Small intestine (tissue), 7 donors: Measurements from ENCODE around the gene GYG2. TPM values are rescaled to one million over a fixed set of nuclear protein-coding genes. Genes with fewer than 3 reads are reported as not detected.
"Not testable (repeated sequence)": the region's sequence is repeated elsewhere in the genome, so short reads cannot be mapped to it uniquely, and the experiment has no call there.

ENCODE experiments used
- DNase-seq, 2 donors: peaks; one replicate each; pipeline versions ENCODE4 v3.0.0 to v3.0.0-alpha.2; 2013
- FAIRE-seq: peaks from 2 replicates; lab custom pipeline; 2012; peaks lifted over from hg19 to GRCh38; lab: Jason Lieb, UNC
- H3K27ac ChIP-seq, 3 donors: one replicate each; pipeline ENCODE4 v1.5.1; 2013; ENCODE audit warnings: low read length in 2 of 3, mild to moderate bottlenecking in 2 of 3, control low read depth in 1 of 3, inconsistent platforms in 1 of 3, low read depth in 1 of 3, moderate library complexity in 1 of 3
- H3K27me3 ChIP-seq, 3 donors: one replicate each; pipeline ENCODE4 v1.6.1; 2013; ENCODE audit warnings: low read length in 3 of 3, inconsistent platforms in 1 of 3; ENCODE audit not compliant: control insufficient read depth in 3 of 3, insufficient read depth in 3 of 3
- H3K36me3 ChIP-seq, 3 donors: one replicate each; pipeline ENCODE4 v1.6.1; 2013; ENCODE audit warnings: low read length in 3 of 3, inconsistent platforms in 1 of 3, low read depth in 1 of 3, mild to moderate bottlenecking in 1 of 3, moderate library complexity in 1 of 3; ENCODE audit not compliant: control insufficient read depth in 3 of 3, insufficient read depth in 2 of 3
- H3K4me1 ChIP-seq, 3 donors: one replicate each; pipeline ENCODE4 v1.6.1; 2013; ENCODE audit warnings: low read length in 2 of 3, inconsistent platforms in 1 of 3, low read depth in 1 of 3, mild to moderate bottlenecking in 1 of 3, moderate library complexity in 1 of 3; ENCODE audit not compliant: control insufficient read depth in 3 of 3, insufficient read depth in 2 of 3
- H3K4me3 ChIP-seq, 3 donors: one replicate each; pipeline ENCODE4 v1.5.1; 2013; ENCODE audit warnings: low read length in 3 of 3, control low read depth in 1 of 3, inconsistent platforms in 1 of 3, low read depth in 1 of 3, mild to moderate bottlenecking in 1 of 3, moderate library complexity in 1 of 3
- H3K9me3 ChIP-seq, 2 donors: one replicate each; pipeline ENCODE4 v1.6.1; 2013; ENCODE audit warnings: low read depth in 1 of 2, low read length in 1 of 2; ENCODE audit not compliant: control insufficient read depth in 2 of 2, insufficient read depth in 1 of 2
- WGBS, 3 donors: extraction: QIAGEN DNeasy Blood & Tissue Kit; methylation state at CpG; one replicate each; pipeline ENCODE4 v1.1.7; 2013; 5-methylcytosine and 5-hydroxymethylcytosine counted together
- polyA plus RNA-seq, 4 donors: library from polyadenylated mRNA; stranded (reverse) in 3 of 4; unstranded in 1 of 4; fragments of 200-250 nt in 3 of 4; fragments of 120-200 nt in 1 of 4; gene quantifications; one replicate each; pipeline versions ENCODE4 v1.2.1 to v1.2.3, GENCODE V29; 2013
- donor health status: healthy with polysubstance abuse.
- donor health status: control.
- donor health status: control.
- donor health status: Bipolar disorder and iron deficiency.
- donor health status: healthy.

Gene GYG2
- polyA plus RNA-seq, 4 donors = 1.6 to 12.5 (median 4.3) TPM

DNA sequence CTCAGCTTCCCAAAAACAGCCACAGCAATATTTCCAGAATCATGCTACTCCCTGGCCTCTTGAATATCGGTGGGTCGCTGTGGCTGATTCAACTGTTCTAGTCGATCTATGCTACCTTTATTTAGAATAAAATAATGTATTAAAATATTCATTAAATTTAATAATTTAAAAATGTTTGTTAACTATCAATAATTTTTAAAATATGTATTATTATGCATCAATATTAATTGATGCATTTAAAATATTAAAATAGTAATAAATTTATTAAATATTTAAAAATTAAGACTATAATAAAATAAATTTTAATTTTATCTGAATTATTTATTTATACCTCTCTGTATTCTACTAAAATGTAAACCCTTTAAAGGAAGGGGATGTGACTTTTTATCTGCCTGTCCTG lies 81.4 kb downstream of the GYG2 start:
- Histone ChIP-seq H3K4me1 (peaks cover 0 to 9% (median 0%) of the 10 kb centered on the region in 3 donors), H3K9me3 (no peaks in the 10 kb centered on the region), H3K27me3 (no peaks in the 10 kb centered on the region), H3K36me3 (peaks cover 0 to 28% (median under 1%) of the 10 kb centered on the region in 3 donors), H3K27ac (no peak overlapping the region), H3K4me3 (no peak overlapping the region)
- DNase-seq = no peak
- 91 to 98% (median 95%) methylated on average over 3 of the region's 3 CpGs for WGBS, 3 donors
- FAIRE-seq = no peak

DNA sequence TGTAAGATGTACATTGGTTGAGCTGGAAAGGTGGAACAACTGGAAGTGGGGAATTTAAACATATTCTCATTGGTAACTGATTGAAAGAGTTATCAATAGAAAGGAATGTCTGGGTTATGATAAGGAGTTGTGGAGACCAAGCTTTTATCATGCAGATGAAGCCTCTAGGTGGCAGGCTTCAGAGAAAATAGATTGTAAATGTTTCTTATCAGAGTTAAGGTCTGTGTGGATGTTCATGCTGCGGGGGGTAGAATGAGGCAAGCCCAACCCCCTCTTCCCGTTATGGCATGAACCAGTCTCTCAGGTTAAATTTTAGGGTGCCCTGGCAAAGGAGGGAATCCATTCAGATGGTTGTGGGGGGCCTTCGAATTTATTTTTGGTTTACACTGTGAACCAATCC lies 84.4 kb downstream of the GYG2 start:
- Histone ChIP-seq H3K4me3 (no peak overlapping the region), H3K4me1 (peaks cover 0 to 9% (median 0%) of the 10 kb centered on the region in 3 donors), H3K27ac (peak overlapping the region in 1 of 3 donors; percentile 33), H3K27me3 (no peaks in the 10 kb centered on the region), H3K36me3 (peaks cover 0 to 34% (median 3%) of the 10 kb centered on the region in 3 donors), H3K9me3 (no peaks in the 10 kb centered on the region)
- FAIRE-seq = no peak
- DNase-seq = peak; percentile 16 to 17
- 36 to 60% (median 47%) methylated on average over 3 of the region's 3 CpGs for WGBS, 3 donors

DNA sequence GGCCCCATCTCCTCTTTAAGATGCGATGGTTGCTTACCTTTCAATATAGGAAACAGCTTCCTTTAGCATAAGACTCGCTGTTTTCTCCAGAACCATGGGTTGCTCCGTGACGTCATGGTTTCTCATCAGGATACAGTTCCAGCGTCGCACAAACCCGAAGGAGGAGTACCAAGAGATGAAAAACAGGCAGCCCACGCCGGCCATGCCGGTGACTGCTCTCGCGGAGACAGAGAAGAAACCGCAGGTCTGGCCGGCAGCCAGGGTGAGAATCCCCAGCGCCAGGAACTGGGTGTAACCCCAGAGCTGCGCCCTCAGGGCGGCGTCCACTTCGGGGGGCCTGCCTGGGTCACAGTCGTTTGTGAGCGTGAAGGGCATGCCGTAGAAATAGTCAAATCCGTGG lies 89.0 kb downstream of the GYG2 start:
- Histone ChIP-seq H3K27ac (no peak overlapping the region), H3K9me3 (no peaks in the 10 kb centered on the region), H3K27me3 (no peaks in the 10 kb centered on the region), H3K36me3 (peaks cover 0 to 47% (median 8%) of the 10 kb centered on the region in 3 donors), H3K4me3 (no peak overlapping the region), H3K4me1 (peaks cover 0 to 6% (median 0%) of the 10 kb centered on the region in 3 donors)
- DNase-seq = no peak
- FAIRE-seq = no peak
- WGBS, 3 donors = 95 to 97% (median 96%) methylated on average over 20 to 23 of the region's 23 CpGs

DNA sequence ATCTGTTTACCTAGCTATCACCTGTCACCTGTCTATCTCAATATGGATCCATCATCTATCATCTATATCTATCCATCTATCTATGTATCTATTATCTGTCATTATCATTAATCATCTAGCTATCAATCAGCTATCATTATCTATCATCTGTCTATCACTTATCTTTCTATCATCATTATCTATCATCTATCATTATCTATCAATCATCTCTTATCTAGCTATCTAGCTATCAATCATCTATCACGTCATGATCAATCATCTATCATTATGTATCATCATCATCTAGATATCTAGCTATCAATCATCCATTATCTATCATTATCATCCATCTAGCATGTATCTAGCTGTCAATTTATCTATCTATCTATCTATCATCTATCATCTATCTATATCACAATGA lies 92.5 kb downstream of the GYG2 start:
- Histone ChIP-seq H3K27me3 (no peaks in the 10 kb centered on the region), H3K27ac (no peak overlapping the region), H3K9me3 (no peaks in the 10 kb centered on the region), H3K4me1 (no peaks in the 10 kb centered on the region), H3K4me3 (no peak overlapping the region), H3K36me3 (peaks cover 0 to 45% (median 5%) of the 10 kb centered on the region in 3 donors)
- DNase-seq = no peak
- WGBS, 3 donors = 70 to 78% (median 75%) methylated on average over 1 of the region's 1 CpG
- no peak for FAIRE-seq

DNA sequence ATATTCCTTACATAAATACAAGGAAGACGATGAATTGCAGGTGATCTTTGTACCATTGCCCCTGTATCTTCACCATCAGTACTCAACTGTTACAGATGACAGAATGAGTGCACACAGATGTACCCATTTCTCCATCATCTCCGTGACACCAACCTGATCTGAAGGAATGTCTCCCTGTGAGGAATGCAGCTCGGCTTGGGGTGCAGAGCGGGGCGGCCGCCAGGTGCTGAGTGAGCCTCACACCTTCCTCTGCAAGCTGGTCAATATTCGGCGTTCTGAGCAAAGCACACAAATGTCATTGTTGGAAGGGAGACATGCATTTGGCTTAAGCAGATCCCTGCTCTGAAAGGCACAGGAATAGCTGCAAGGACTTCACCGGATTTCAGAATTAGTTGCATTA lies 93.0 kb downstream of the GYG2 start:
- Histone ChIP-seq H3K9me3 (no peaks in the 10 kb centered on the region), H3K36me3 (peaks cover 0 to 44% (median 4%) of the 10 kb centered on the region in 3 donors), H3K4me1 (no peaks in the 10 kb centered on the region), H3K27ac (no peak overlapping the region), H3K27me3 (no peaks in the 10 kb centered on the region), H3K4me3 (no peak overlapping the region)
- 87 to 90% (median 87%) methylated on average over 9 of the region's 9 CpGs for WGBS, 3 donors
- FAIRE-seq (no peak), DNase-seq (no peak)

DNA sequence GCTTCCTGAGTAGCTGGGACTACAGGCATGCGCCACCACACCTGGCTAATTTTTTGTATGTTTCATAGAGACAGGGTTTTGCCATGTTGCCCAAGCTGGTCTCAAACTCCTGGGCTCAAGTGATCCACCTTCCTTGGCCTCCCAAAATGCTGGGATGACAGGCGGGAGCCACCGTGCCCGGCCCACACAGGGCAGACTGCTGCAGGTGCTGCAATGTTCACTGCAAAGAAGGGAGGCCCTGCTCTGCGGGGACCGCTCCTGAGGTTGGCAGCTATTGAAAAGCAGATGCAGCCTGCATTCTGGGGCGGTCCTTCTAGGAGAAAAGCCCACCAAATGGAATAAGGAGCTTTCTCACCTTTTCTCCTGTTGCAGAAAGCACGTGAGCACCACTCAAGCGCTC lies 95.4 kb downstream of the GYG2 start:
- Histone ChIP-seq H3K4me1 (no peaks in the 10 kb centered on the region), H3K27ac (no peak overlapping the region), H3K36me3 (peaks cover 0 to 31% (median 4%) of the 10 kb centered on the region in 3 donors), H3K9me3 (no peaks in the 10 kb centered on the region), H3K27me3 (no peaks in the 10 kb centered on the region), H3K4me3 (no peak overlapping the region)
- 94 to 95% (median 95%) methylated on average over 9 of the region's 9 CpGs for WGBS, 3 donors
- DNase-seq (no peak), FAIRE-seq (no peak)

DNA sequence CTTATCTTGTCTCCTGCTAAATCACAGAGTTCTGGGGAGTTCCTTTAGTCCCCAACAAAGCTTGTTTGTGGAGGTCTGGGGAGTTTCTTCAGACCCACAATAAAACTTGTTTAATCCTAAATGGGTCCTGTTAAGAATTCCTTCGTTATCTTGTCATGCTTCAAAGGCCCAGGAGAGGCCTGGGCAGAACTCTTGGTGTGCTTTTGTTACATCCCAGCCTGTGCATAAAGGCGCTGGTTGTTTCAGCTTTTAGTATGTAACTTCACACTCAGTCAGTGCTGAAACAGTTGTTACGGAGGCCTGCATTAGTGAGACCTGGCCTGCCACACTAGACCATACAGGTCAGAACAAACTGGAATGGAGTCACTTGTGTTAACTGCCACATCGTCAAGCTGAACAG lies 97.5 kb downstream of the GYG2 start:
- H3K4me3 ChIP-seq, H3K9me3 ChIP-seq, DNase-seq, H3K4me1 ChIP-seq, FAIRE-seq, H3K27me3 ChIP-seq, H3K27ac ChIP-seq: not testable (repeated sequence)
- 77 to 95% (median 79%) methylated on average over 4 of the region's 4 CpGs for WGBS, 3 donors
- H3K36me3 ChIP-seq = peaks cover 0 to 16% (median 0%) of the 10 kb centered on the region in 3 donors

DNA sequence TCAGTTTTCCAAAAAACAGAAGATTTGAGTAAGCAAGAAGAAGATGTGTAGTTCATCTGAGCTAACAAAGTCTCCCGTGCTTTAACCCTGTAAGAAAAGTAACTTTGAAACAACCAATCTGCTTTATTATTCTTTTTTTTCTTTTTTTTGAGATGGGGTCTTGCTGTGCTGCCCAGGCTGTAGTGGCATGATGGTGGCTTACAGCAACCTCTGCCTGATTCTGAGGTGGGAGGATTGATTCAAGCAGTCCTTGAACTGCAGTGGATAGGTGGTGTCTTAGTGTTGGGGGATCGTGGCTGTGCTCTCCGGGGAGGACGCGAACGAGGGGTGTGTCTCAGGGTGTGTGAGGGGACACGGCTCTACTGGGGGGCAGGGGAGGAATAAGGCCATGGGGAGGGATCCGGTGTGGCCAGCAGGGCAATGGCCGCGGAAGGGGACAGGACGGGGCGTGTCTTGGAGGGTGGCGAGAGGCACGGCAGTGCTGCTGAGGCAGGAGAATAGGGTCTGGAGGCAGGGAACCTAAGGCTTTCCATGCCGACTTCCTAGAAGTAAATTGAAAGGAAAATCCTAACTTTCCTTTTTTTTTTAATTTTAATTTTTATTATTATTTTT lies 98.0 kb downstream of the GYG2 start:
- FAIRE-seq = no peak
- peaks cover 0 to 15% (median 0%) of the 10 kb centered on the region in 3 donors for H3K36me3 ChIP-seq

More for the DNA sequence above, 98.0 kb downstream of the GYG2 start:
- WGBS, 3 donors = 94 to 98% (median 94%) methylated on average over 15 of the region's 15 CpGs
- H3K9me3 ChIP-seq = peaks cover 0 to 9% of the 10 kb centered on the region in 2 donors
- H3K27me3 ChIP-seq = no peaks in the 10 kb centered on the region
- H3K27ac ChIP-seq = no peak overlapping the region
- DNase-seq = no peak
- no peaks in the 10 kb centered on the region for H3K4me1 ChIP-seq
- H3K4me3 ChIP-seq = no peak overlapping the region
